ENCODE results near the gene OOSP3.
"Not testable (repeated sequence)": the region's sequence is repeated elsewhere in the genome, so short reads cannot be mapped to it uniquely, and the experiment has no call there.

OOSP3 gene

DNA sequence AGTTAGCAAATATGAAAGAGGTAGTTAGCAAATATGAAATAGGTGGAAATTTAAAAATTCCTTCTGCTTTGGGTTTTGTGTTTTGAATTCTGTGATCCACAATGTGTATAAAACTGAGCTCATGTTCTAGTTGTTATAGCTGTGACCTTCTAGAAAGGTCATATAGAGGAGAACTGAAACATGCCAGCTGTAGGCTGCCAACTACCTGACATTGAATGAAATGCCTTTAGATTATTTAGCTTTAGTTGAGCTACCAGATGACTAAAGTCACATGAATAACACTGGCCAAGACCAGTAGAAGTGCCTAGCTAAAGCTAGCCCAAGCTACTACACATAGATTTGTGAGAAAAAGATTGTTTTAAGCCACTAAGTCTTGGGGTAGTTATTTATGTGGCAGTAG, 6.5 kb upstream of the OOSP3 start:
- TF ChIP-seq, protein P1, sequence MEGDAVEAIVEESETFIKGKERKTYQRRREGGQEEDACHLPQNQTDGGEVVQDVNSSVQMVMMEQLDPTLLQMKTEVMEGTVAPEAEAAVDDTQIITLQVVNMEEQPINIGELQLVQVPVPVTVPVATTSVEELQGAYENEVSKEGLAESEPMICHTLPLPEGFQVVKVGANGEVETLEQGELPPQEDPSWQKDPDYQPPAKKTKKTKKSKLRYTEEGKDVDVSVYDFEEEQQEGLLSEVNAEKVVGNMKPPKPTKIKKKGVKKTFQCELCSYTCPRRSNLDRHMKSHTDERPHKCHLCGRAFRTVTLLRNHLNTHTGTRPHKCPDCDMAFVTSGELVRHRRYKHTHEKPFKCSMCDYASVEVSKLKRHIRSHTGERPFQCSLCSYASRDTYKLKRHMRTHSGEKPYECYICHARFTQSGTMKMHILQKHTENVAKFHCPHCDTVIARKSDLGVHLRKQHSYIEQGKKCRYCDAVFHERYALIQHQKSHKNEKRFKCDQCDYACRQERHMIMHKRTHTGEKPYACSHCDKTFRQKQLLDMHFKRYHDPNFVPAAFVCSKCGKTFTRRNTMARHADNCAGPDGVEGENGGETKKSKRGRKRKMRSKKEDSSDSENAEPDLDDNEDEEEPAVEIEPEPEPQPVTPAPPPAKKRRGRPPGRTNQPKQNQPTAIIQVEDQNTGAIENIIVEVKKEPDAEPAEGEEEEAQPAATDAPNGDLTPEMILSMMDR (IDR thresholded peaks at IDR 0.05; ENCODE audit: control extremely low read depth, extremely low read depth, low read depth, missing control alignments) = no peak
- POLR2A ChIA-PET = no interaction called here
- no peak for DNase-seq (ENCODE audit: extremely low spot score)
- CTCF ChIA-PET = interaction anchor here (1.2 kb wide), 2 partner anchors 10 to 11 kb away, joined by 3 read pairs; no protein-coding TSS in a partner anchor

DNA sequence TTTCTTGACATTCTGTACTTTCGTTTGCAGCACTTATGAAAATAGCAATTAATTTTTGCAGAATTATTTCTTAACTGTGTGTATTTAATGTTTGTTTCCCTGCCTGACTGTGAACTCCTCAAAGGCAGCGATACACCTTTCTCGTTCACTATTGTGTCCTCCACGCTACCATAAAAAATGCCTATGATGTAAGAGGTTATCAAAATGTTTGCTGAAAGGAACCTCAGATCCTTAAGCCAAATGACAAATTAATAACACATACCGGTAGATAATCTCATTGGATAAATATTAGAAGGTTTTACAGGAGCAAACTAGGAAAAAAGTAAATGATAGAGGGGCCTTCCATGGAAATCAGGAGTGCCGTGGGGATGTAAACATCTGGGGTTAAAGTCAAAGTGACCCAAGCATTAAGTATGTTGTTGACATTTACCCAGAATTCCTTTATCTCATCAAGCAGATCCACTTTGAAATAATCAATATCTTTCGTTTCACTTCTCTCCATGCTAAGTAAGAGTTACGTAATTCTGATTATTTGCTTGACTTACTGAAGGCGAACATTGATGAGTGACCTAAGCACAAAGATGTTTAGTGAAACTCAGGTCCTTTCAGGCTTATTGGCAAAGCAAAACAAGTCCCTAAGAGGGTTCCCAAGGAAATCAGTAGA, 2.6 kb upstream of the OOSP3 start:
- no peak for DNase-seq (ENCODE audit: extremely low spot score)
- POLR2A ChIA-PET = no interaction called here
- TF ChIP-seq, protein P1 (IDR thresholded peaks at IDR 0.05; ENCODE audit: control extremely low read depth, extremely low read depth, low read depth, missing control alignments) = no peak
- CTCF ChIA-PET = interaction anchor here (1.6 kb wide), 1 partner anchor 11 kb away, joined by 4 read pairs; no protein-coding TSS in a partner anchor

DNA sequence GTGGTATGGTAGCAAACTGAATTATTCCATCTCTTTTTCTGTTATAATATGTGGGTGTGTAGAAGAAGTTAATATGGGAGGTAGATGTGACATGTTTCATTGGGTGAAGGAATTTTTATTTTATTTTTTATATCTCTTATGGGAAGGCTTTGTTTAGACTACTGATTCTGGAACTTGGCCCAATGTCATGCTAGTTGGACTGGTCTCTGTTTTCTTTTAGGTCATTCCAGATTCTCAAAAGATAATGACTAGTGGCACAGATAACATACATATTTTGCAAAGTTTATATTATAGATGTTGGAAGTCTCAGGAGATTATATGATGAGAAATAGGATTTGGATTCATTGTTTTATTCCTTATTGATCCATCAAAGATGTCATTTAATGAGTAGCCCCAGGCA, 1.3 kb upstream of the OOSP3 start:
- CTCF ChIA-PET = no interaction called here
- POLR2A ChIA-PET = no interaction called here
- TF ChIP-seq, protein P1 (IDR thresholded peaks at IDR 0.05; ENCODE audit: control extremely low read depth, extremely low read depth, low read depth, missing control alignments) = no peak
- no peak for DNase-seq (ENCODE audit: extremely low spot score)

DNA sequence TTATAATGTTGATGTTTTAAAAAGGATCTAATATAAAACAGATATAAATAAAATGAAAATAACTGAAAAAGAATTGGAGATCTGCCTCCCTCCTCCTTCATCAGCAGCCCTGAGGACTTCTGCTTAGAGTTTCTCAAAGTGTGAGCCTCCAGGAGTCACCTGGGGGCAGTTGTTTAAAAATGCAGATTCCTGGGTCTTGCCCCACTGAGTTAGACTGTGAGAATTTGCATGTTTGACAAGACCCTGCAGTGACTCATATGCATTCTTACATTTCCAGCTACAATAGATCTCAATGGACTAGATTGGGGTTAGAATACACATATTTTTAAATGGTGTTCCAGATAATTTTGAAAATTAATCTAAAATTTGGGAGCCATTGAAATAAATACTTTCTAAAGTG, 798 bp upstream of the OOSP3 start:
- ChIA-PET CTCF (no interaction called here), POLR2A (no interaction called here)
- TF ChIP-seq, protein P1 (IDR thresholded peaks at IDR 0.05; ENCODE audit: control extremely low read depth, extremely low read depth, low read depth, missing control alignments) = no peak
- no peak for DNase-seq (ENCODE audit: extremely low spot score)

DNA sequence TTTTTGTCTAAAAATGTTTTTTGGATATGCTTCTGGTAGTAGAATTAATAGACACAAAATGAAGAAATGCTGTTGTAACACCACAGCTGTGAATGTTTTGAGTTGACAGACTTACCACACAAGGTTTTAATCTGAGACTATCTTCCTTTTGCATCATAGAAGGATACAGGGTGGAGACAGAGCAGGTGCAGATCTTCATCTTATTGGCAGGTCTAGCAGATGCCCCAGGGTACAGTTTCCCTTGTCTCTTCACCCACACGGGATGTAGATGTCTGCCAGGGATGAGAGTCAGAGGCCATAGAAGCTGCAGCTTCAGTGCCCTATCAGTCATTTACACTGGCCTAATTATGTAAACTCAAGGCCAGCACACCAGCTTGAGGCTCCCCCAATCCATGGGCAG, 985 bp downstream of the OOSP3 start:
- TF ChIP-seq, protein P1 (IDR thresholded peaks at IDR 0.05; ENCODE audit: control extremely low read depth, extremely low read depth, low read depth, missing control alignments) = no peak
- no peak for DNase-seq (ENCODE audit: extremely low spot score)
- ChIA-PET POLR2A (no interaction called here), CTCF (no interaction called here)

DNA sequence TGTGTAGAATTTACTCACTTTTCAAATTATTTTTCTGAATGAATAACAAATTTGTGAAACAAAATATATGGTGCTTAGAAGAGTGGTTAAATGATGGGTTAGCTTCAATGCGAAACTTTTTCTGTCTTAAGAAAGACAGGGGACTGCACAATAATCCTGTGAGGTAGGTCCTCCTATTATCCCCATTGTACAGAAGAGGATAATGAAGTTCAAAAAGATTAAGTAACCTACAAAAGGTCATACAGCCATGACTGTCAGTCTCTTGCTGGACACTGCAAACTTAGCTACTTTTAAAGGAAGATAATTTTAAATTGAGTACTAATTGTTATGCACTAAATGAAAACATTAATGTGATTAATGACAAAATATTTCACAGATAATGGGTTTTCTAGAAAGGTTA, 5.0 kb downstream of the OOSP3 start:
- CTCF ChIA-PET = interaction anchor here (1.0 kb wide), 1 partner anchor 11 kb away, joined by 3 read pairs; no protein-coding TSS in a partner anchor
- DNase-seq (ENCODE audit: extremely low spot score) = no peak
- TF ChIP-seq, protein P1 (IDR thresholded peaks at IDR 0.05; ENCODE audit: control extremely low read depth, extremely low read depth, low read depth, missing control alignments) = no peak
- POLR2A ChIA-PET = no interaction called here

DNA sequence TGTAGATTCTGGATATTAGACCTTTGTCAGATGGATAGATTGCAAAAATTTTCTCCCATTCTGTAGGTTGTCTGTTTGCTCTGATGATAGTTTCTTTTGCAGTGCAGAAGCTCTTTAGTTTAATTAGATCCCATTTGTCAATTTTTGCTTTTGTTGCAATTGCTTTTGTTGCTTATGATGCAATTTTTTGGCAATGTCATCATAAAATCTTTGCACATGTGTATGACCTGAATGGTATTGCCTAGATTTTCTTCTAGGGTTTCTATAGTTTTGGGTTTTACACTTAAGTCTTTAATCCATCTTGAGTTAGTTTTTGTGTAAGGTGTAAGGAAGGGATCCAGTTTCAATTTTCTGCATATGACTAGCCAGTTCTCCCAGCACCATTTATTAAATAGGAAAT, 8.6 kb downstream of the OOSP3 start:
- DNase-seq (ENCODE audit: extremely low spot score) = not testable (repeated sequence)
- CTCF ChIA-PET = interaction anchor here (1.8 kb wide), 1 partner anchor 32 kb away, joined by 3 read pairs; no protein-coding TSS in a partner anchor

More for the DNA sequence above, 8.6 kb downstream of the OOSP3 start:
- POLR2A ChIA-PET = not testable (repeated sequence)
